Astrocyte of the cerebellum (primary cell): ENCODE measurements around the gene FOXP3.

Source experiments
- DNase-seq: peaks from one replicate; pipeline ENCODE4 v3.0.0-alpha.2; 2011; ENCODE audit warnings: low read depth
- H3K4me3 ChIP-seq: 2 replicates; pipeline ENCODE4 v1.5.1; 2011; ENCODE audit warnings: mild to moderate bottlenecking, low read depth, low read length, moderate library complexity
- CTCF ChIP-seq: IDR thresholded peaks from 2 replicates; pipeline ENCODE4 v1.5.1; 2012; ENCODE audit warnings: low read length, low read depth, moderate library complexity, mild to moderate bottlenecking; ENCODE audit errors: missing control alignments
- in situ Hi-C: cut with HindIII; loops from 2 replicates; pipeline ENCODE4 v1.10.0; 2017; ENCODE audit warnings: low sequenced_read_pairs

FOXP3 gene

DNA sequence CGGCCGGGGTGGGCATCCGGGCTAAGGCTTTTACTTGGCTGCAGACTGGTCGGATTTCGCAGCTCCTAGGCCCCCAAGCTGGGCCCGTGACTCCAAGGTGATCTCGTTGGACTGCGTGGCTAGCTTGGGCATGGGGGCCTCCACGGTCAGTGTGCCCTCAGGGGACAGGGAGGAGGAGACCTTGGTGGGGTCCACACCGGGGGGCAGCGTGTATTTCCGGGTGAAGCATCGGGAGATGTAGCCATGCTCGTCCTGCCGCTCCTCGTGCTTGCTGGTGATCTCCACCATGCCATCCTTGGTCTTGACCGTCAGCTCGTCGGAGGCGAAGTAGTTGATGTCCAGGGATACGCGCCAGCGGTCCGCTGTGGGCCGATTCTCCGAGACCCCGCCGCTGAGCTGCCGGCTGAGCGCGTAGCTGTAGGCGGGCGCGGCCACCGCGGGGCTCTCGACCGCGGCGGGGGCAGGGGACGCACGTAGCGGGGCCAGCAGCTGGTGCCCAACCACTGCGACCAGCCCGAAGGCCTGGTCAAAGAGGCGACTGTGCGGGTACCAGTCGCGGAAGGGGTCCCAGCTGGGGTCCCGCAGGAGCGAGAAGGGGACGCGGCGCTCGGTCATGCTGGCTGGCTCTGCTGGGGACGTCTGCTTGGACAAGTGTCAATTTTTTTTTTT is 30.5 kb downstream of the FOXP3 start:
- in situ Hi-C loops = no loop called here
- no peak for DNase-seq
- no peak overlapping the region for H3K4me3 ChIP-seq
- TF ChIP-seq CTCF = no peak

GRCh38 chrX:49233176-49233575 is 31.3 kb downstream of the FOXP3 start, which contains the start of gene CACNA1F:
Gene CACNA1F (minus strand): TSS chrX:49233340. CDS start chrX:49233309, 31 bp downstream.
- no peak for DNase-seq
- no peak within 1 kb of the TSS for H3K4me3 ChIP-seq
- in situ Hi-C loops = no loop called here
- no peak for TF ChIP-seq CTCF

- TF ChIP-seq CTCF = no peak
- no peak for DNase-seq
- in situ Hi-C loops = no loop called here
- H3K4me3 ChIP-seq = no peak overlapping the region
Observed at GRCh38 chrX:49232525-49232924, 32.0 kb downstream of the FOXP3 start.

DNA sequence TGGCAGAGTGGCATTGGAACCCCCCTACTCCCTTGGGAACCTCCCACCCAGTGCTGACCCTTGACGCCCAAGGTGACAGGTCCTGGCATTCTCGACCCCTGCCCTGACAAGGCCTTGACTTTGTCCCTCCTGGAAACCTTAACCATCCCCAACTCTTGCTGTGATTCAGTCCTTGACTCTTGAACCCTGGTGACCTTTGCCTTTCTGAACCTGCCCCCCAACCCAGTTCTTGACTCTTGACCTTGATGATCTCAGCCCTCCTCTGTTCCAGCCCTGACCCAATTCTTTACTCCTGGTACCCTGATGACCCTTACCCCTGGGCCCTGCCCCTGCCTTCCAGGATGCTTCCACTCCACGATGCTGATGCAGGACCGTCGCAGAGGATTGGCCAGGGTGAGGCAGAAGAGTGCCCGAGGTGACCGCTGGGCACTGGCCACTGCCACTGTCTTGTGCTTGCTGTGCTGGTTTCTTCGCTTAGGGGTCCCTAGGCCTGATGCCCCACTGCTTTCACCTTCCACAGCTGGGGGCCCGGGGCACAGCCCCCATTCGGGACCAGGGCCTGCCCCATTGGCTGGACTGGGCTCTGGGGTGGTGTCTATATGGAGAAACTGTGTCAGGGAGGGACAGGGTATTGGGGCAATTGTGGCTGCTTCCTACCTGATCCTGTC is 33.0 kb downstream of the FOXP3 start:
- no peak for TF ChIP-seq CTCF
- in situ Hi-C loops = no loop called here
- DNase-seq = no peak
- no peak overlapping the region for H3K4me3 ChIP-seq

GRCh38 chrX:49230500-49231232 is 33.8 kb downstream of the FOXP3 start:
- in situ Hi-C loops = no loop called here
- H3K4me3 ChIP-seq = no peak overlapping the region
- TF ChIP-seq CTCF = no peak
- DNase-seq = no peak

DNA sequence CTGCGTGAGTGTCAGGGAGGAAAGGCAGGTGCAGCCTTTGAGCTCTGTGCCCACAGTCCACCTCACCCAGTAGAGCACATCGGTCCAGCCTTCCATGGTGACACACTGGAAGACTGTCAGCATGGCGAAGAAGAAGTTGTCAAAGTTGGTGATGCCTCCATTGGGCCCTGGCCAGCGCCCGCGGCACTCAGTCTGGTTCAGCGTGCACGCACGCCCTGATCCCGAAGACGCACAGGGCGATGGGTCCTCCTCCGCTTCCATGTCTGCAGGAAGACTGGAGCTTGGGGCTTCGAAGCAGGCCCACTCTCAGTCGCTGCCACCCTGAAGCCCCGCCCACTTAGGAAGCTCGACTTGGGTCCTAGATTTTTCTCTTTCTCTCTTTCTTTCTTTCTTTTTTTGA is 36.3 kb downstream of the FOXP3 start:
- no peak for DNase-seq
- in situ Hi-C loops = no loop called here
- H3K4me3 ChIP-seq = no peak overlapping the region
- TF ChIP-seq CTCF = no peak
